DOHH2 (cell line): ENCODE results near the gene FCGR2B.

Experiments
- EZH2phosphoT487 ChIP-seq: fragments of 200-600 bp; sonication (generic); IDR thresholded peaks from 2 replicates; pipeline ENCODE4 v1.6.1; 2017; ENCODE audit warnings: borderline replicate concordance, mild to moderate bottlenecking, antibody characterized with exemption, low read length, moderate library complexity, mixed read lengths
- TF ChIP-seq, protein P1 (sequence below): fragments of 200-600 bp; sonication (generic); IDR thresholded peaks from one replicate; pipeline ENCODE4 v1.5.1; 2014; ENCODE audit warnings: antibody characterized with exemption, mild to moderate bottlenecking, low read depth, low read length; ENCODE audit not compliant: poor library complexity, severe bottlenecking

DNA sequence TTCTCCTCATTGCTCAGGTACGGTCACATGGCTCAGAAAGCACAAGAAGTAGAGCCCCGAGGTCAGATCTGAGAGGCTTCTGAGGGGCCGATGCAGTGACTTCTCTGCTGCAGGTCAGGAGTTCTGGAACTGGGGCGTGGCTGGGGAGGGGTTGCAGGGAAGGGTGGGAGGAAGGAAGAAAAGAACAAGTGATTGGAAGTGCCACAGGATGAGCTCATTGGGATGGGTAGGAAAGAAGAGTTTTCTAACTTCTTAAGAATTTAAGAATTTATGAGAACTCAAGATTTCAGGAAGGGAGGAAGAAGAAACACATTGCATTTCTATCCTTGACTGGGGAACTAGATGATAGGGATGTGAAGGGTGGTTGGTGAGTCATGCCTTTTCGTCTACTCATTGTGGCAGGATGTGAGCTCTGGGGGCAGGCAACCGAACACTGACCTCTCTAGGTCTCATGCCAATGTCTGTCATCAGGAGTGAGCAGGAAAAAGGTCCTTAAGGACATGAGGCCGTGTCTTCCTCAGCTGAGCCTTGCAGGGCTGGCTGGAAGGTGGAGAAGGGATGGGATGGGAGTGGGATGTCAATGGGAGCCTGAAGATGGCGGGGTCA, 58.9 kb downstream of the FCGR2B start:
- TF ChIP-seq, protein P1, sequence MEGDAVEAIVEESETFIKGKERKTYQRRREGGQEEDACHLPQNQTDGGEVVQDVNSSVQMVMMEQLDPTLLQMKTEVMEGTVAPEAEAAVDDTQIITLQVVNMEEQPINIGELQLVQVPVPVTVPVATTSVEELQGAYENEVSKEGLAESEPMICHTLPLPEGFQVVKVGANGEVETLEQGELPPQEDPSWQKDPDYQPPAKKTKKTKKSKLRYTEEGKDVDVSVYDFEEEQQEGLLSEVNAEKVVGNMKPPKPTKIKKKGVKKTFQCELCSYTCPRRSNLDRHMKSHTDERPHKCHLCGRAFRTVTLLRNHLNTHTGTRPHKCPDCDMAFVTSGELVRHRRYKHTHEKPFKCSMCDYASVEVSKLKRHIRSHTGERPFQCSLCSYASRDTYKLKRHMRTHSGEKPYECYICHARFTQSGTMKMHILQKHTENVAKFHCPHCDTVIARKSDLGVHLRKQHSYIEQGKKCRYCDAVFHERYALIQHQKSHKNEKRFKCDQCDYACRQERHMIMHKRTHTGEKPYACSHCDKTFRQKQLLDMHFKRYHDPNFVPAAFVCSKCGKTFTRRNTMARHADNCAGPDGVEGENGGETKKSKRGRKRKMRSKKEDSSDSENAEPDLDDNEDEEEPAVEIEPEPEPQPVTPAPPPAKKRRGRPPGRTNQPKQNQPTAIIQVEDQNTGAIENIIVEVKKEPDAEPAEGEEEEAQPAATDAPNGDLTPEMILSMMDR: no peak
- TF ChIP-seq EZH2phosphoT487: no peak
